Breast epithelium (tissue), 3 donors: Measurements from ENCODE around the gene GRXCR2.
"Not testable (repeated sequence)": the region's sequence is repeated elsewhere in the genome, so short reads cannot be mapped to it uniquely, and the experiment has no call there.

Experiments used
- CTCF ChIP-seq, 3 donors: fragments of 450-650 bp; IDR thresholded peaks; one replicate each; pipeline ENCODE4 v1.5.1; 2016 to 2017; ENCODE audit warnings: antibody characterized with exemption in 3 of 3, mild to moderate bottlenecking in 3 of 3, moderate library complexity in 3 of 3
- POLR2A ChIP-seq: fragments of 450-650 bp; IDR thresholded peaks from one replicate; pipeline ENCODE4 v1.6.1; 2016; ENCODE audit warnings: antibody characterized with exemption, mild to moderate bottlenecking, moderate library complexity

- not testable (repeated sequence) for TF ChIP-seq POLR2A; CTCF (IDR thresholded peaks at IDR 0.05)
Measured at GRCh38 chr5:145891378-145891777, 18.6 kb upstream of the GRXCR2 start.
